Stimulated activated naive CD4-positive, alpha-beta T cell treated with Interleukin-2 at 50 U/mL for 16 hours (primary cell): ENCODE data around the gene PODNL1.
"Not testable (repeated sequence)": the region's sequence is repeated elsewhere in the genome, so short reads cannot be mapped to it uniquely, and the experiment has no call there.

ENCODE experiments used
- DNase-seq: peaks from one replicate; lab custom pipeline; 2025; lab: John Stamatoyannopoulos, UW

Gene PODNL1

DNA sequence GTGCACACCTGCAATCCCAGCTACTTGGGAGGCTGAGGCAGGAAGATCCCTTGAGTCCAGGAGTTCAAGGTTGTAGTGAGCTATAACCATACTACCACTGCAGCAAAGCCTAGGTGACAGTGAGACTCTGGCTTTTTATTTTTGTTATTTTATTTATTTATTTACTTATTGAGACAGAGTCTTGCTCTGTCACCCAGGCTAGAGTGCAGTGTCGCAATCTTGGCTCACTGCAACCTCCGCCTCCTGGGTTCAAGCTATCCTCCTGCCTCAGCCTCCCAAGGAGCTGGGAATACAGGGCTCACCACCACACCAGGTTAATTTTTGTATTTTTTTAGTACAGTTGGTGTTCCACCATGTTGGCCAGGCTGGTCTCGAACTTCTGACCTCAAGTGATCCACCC, 35.3 kb upstream of the PODNL1 start:
- not testable (repeated sequence) for DNase-seq

DNA sequence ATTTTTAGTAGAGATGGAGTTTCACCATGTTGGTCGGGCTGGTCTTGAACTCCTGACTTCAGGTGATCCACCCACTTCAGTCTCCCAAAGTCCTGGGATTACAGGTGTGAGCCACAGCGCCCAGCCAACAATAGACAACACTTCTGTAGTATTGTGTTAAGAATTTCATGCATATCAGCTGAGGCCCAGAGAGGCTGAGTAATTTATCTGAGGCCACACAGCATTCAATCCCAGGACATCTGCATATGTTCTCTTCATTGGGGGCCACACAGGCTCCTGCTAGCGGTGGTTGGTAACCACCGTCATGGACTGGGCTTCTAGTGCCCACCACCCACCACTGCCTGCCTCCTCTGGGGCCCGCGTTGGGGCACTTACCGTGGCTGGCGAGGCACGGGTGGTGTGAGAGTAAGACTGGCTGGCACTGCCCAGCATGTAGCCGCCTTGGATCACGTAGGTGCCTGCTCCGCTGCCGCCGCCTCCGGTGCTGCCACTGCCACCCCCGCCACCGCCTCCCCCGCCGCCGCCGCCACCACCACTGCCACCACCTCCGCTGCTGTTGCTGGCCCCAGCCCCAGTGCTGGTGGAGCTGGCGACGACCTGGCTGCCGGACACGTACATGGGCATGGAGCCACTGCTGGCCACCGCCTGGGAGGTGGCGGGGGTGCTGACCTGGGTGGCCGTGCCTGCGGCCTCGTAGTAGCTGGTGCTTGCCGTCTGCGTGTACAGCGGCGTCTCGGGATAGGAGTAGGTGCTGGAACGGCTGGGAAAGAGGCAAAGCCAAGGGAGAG, 34.3 kb upstream of the PODNL1 start:
- no peak for DNase-seq

DNA sequence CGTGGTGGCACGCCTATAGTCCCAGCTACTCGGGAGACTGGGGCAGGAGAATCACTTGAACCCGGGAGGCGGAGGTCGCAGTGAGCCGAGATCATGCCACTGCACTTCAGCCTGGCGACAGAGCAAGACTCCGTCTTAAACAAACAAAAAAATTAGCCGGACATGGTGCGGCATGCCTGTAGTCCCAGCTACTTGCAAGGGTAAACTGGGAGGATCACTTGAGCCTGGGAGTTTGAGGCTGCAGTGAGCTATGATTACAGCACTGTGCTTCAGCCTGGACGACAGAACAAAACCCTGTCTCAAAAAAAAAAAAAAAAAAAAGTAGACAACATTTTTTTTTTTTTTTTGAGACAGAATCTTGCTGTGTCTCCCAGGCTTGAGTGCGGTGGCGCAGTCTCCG, 33.7 kb upstream of the PODNL1 start:
- DNase-seq, result not testable (repeated sequence)

DNA sequence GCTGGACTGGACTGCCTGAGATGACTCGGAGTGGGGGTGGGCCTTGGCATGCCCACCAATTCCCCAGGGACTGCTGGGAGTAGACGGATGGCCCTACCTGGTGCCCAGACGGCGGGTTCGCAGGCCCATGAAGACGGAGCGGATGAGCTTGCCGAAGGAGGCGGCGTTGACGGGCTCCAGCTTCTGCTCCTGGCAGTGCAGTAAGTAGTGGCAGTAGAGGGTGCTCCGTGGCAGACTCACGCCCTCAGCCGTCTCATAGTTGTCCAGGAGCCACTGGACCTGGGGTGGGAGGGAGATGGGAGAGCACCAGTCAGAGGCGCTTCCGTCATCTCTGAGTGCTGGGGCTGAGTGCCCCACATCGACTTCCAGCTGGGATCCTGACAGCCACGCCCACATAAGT, 31.7 kb upstream of the PODNL1 start:
- DNase-seq, result no peak

DNA sequence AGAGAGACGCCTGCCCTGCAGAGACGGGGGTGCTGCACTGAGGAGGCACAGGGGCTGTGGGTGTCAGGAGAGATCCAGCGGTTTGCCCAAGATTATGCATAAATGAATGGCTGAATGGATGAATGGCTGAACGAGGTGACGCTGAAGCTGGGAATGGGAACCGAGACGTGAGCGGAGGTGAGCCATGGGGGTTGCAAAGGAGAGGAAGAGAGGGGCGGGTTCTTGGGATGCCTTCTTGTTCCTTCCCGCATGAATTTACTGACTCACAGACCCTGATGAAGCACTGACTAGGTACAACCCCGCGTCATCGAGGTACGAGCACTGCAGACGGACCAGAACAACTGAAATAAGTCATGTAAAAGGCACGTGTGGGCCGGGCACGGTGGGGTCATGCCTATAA, 30.8 kb upstream of the PODNL1 start:
- no peak for DNase-seq

DNA sequence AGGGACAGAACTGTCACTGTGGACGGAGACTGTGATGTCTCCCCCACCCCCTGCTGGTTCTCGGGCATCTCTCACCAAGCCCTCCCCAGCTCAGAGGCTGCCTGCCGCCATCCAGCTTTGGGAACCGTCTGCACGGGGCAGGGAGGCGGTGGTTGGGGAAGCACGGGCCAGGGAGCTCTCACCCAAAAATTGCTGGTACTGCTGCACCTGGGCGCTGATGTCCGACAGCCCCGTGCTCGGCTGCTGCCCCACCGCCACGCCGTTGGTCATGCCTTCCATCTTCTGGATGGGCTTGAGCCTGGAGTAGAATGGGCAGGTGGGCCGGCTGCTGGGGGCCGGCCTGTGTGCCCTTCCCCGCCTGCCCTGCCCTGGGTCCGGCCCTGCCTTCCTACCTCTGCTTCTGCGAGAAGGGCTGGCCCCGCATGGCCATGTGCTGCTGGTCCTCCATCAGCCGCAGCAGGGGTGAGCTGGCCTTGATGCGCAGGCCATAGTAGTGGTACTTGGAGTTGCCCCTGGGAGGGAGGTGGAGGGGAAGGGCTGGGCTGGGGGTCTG, 30.2 kb upstream of the PODNL1 start:
- DNase-seq, result no peak

DNA sequence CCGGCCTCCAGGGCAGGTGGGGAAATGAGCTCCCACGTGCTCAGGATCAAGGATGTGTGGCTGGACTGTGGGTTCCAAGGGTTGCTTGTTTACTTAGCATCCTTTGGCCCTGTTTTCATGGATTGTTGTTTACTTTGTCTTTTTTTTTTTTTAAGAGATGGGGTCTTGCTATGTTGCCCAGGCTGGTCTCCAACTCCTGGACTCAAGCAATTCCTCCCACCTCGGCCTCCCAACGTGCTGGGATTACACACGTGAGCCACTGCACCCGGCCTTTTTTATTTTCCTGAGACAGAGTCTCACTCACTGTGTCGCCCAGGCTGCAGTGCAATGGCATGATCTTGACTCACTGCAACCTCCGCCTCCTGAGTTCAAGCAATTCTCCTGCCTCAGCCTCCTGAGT, 29.0 kb upstream of the PODNL1 start:
- DNase-seq, result not testable (repeated sequence)

DNA sequence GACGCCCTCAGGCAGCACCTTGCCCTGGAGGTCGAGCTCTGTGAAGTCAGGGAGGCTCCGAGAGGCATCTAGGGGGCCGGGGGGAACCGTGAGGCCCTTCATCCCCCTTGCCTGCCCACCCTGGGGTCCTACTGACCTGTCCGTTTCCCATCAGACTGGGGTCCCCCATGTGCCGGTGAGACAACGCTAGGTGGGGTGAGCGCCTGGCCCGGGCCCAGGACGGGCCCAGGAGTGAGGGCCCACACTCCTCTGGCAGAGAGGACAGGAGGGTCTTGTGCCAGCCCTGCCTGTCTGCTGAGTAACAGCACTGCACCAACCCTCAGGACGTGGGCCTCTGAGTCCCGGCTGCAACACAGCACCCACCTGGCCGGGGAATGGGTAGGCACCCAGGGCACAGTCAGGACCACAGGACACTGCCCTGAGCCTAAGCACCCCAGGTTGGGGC, 28.5 kb upstream of the PODNL1 start:
- no peak for DNase-seq

DNA sequence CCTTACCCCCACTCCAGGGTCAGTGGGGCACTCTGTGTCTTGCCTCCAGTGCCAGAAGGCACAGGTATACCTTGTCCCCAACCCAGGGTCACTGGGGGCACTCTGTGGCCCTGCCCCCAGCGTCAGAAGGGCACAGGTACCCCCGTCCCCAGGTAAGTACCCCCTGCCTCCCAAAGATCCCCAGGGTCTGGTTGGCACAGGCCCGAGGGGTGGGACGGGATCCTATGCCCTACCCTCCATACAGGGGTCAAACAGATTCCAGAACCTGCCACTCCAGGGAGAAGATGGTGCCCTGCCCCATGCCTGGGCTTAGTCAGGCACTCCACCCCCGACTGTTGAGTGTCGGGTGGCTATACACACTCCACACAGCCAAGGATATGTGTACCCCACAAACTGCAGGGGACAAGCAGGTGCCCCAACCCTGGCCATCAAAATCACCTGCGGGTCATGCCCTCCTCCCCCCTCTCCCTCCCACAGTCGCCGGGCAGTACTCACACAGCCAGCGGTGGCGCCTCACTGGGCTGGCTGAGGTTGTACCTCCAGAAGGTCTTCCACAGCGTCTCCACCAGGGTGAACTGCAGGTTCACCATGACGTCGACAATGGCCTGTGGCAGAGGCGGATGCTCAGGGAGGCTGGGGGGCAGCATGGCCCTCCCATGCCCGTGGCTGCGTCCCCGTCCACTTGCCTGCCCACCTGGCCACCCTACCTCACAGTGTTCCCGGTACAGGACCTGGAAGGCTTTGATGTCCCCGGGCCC, 27.9 kb upstream of the PODNL1 start:
- no peak for DNase-seq

DNA sequence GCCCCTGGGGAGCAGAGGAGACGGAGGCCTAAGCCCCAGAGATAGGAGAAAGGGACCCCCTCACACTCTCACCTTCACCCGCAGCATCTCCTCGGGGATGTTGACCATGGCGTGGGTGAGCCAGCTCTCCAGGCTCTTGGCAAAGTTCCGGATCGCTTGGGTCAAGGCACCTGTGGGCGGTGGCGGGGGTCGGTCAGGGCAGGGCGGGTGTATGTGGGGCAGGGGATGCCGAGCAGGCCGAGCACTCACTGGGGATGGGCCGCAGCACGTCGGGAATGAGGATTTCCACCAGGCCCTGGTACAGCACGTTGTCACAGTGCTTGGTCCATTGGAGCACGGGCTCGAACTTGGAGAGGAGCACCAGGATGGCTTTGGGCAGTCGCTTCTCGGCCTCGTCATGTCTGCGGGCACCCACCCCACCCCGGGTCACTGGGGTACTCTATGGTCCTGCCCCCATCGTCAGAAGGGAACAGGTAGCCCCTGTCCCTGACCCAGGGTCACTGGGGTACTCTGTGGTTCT, 27.2 kb upstream of the PODNL1 start:
- no peak for DNase-seq

DNA sequence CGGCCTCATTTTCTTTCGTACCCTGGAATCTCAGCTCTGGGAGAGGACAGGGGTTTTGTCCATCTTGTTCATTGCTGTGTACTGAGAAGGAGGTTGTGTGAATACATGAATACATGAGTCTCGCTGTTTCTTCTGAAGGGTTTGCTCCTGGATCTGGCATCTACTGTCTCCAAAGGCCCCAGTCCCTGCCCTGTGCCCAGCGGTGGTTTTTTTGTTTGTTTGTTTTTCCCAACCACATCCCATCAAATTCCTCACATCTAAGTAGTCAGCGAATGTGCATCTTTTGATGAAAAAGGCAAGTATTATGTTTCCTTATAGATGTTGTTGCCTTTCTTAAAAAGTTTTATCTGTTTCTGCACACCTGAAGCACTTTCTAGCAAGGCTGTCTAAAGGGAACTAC, 26.6 kb upstream of the PODNL1 start:
- no peak for DNase-seq

DNA sequence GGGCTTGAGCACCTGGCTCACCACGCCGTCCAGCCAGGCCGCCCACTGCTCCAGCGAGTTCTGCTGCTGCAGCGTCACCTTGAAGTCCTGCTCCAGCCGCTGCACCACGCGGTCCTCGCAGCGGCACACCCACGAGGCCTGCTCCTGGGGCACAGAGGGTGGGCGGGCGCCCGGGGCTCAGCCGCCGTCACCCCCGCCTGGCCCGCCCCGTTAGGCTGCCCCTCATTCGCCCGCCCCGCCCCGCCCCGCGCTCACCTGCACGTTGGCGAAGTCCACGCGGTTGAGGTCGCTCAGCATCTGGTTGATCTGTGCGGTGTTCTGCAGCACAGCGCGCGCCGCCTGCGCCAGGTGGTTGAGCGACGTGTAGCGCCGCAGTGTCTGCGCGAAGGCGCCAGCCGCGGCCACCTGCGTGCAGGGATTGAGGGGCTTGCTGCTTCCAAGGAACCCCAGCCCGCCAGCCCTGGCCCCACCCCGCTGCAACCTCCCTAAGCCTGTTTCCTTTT, 25.4 kb upstream of the PODNL1 start:
- no peak for DNase-seq

DNA sequence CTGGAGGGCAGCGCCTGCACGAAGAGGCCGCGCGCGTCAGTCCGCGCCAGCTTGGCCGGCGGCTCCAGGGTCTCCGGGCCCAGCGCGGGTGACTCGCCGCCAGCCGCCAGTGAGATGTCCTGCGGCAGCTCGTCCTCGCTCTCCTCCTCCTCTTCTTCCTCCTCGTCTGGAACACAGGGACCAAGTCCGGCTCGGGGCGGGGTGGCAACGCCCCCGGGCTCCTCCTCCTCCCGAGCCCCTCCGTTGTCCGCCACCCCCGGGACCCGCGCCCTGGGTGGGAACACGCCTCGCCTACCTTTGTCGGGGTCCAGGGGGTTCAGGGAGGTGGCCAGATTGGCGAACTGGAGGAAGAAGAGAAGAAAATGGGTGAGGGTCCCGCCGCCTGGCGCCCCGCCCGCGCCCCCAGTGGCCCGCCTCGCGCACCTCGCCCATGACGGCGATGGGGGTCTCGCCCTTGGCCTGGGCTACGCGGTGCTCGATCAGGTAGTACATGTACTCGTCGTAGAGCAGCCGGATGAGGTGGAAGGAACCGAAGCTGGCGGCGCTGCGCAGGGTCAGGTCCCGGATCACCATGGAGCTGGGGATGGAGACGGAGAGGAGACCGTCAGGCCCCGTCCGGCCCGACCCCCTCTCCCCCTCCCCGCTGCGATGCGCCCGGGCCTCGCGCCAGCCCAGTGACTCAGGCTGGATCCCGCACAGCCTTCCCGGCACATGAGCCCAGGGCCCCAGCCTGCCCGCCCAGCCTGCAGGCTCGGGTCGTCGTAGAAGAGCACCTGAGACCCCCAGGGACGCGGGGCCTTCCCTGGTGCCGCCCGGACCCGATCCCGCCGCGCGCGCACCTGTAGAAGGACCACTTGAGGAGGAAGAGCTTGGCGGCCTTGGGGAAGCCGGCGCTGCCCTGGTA, 24.7 kb upstream of the PODNL1 start:
- DNase-seq, result no peak

DNA sequence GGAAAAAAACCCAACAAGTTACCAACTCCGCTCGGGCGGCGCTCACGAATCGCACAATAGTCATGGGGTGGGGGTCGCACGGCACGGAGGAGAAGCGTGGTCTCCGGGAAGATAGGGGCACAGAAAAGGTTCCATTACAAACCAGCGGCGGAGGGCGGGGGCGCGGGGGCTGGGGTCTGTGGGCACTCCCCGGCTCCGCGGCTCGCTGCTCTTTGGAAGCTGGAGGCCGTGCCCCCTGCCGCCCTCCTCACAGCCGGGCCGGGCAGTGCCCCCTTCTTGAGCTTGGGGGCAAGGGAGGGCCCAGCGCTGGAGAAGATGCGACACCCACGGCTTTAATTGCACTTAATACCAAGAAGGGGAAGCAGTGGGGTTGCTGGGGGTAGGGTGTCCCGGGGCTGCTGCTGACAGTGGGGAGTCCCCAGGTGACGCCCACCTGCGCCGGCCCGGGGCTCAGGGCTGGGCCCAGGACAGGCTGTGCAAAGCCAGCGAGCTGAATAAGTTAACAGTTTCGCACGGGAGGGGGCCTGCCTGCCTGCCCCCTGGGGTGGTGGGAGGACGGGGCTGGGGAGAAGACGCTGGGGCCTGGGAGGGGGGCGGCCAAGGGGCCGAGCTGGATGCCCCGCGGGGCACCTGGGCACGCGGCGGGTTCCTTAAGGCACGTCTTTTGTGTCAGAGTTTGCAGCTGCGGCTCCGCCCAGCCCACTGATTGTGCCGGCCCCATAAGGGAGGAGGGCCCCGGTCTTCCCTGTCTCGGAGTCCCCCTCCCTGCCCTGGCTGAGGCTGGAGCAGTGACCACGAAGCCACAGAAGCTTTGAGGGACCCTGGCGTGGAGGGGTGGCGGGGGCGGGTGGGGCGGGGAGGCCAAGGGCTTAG, 23.8 kb upstream of the PODNL1 start:
- DNase-seq, result no peak

DNA sequence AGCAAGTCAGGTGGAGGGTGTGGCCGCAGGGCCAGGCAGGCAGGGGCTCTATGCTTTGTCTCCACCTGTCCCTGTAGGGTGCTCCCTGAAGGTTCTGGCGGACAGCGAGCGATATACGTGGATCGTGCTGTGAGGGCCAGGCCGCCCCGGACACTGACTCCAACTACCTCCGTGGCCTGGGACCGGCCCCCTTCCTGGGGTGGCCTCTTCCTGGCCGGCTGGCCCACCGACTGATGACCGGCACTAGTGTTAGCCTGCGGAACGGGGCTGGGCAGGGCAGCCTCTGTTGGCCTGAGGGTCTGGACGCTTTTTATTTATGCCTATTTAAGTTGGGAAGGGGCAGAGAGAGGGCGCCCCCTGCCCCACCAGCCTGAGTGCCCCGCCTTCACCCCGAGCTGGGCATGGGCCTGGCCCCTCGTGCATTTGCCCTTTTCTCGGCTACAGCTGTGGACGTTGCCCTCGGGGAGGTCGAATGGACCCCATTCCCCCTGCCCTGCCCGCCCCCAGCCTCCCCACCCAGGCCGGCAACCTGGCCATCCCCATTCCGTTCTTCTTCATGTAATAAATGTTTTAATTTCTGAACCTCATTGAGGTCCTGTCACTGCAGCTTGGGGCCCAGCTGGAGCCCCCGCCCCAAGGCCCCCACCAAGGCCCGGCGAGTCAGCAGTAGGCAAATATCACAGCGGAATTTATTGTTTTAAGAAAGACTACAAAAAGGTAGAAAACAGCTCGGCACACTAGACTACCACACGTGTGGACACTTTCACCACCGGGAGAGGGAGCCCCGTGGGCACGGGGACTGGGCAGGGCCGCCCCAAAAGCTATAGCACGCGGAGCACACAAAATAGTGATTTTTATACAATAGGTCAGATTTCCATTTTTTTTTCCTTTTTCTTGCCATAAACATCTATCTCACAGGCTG, 22.9 kb upstream of the PODNL1 start:
- no peak for DNase-seq

DNA sequence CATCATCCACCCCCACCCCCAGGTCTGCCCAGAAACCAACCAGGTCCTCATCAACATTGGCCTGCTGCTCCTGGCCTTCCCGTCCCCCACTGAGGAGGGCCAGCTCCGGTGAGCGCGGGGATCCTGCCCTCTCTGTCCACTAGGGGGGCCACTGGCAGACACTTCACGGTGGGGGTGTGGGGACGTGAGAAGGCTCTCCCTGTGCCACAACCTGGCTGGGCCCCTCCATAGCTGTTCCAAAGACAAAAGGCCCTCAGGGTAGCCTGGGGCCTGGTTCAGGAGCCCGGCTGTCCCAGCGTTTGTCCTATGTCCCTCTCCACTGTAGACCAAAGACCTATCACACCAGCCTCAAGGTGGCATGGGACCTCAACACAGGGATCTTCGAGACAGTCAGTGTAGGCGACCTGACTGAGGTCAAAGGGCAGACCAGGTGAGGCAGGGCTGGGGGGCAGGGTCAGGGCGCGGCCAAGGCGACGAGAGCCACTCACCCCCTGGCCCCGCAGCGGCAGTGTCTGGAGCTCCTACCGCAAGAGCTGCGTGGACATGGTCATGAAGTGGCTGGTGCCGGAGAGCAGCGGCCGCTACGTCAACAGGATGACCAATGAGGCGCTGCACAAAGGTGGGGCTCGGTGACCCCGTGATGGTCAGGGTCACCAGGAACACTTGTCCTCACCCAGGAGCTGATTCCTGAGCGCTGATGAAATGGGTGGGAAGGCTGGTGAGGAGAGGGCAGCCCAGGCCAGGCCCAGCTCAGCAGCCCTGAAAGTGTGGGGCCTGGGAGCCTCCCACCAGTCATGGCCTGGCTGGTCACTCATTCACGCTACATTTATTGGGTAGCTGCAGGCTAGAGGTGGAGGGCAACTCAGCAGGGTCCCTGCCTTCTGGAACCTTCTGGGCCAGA, 22.0 kb upstream of the PODNL1 start:
- no peak for DNase-seq

DNA sequence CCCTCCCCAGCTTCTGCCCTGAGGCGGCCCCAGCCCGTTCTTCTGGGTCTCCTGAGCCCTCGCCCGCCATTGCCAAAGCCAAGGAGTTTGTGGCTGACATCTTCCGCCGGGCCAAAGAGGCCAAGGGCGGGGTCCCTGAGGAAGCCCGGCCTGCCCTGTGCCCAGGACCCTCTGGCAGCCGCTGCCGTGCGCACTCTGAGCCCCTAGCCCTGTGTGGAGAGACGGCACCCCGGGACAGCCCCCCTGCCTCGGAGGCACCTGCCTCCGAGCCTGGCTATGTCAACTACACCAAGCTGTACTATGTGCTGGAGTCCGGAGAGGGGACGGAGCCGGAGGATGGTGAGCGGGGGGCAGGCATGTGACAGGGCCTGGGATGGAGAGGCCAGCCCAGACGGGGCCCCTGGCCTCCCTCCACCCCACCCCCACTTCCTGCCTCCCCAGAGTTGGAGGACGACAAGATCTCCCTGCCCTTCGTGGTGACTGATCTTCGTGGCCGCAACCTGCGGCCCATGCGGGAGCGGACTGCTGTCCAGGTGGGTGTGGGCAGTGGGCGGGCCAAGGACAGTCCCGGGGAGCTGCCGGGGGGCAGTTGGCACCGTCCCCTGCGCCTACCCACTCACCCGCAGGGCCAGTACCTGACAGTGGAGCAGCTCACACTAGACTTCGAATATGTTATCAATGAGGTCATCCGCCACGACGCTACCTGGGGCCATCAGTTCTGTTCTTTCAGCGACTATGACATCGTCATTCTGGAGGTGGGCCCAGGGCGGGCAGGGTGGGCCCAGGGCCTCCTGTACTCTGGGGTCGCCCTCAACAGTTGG, 21.1 kb upstream of the PODNL1 start:
- DNase-seq, result no peak

DNA sequence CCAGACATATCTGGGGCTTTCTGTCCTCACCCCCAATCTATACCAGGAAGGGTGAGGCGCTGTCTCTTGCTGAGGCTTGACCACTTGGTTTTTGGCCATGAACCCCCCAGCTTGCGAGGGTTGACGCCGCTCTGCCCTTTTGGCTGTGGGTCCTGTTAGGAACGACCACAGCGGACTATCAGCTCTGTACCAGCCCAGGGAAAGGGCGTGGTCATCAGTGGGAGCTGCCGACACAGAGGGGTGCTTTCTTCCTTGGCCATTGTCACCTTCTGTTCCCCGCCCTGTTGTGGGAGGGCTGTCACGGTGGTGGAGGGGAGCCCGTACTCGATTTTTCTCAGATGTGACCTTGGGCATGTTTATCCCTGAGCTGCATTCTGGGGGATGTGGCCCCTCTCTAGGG, 19.8 kb upstream of the PODNL1 start:
- DNase-seq, result no peak
